Kidney (tissue), 14 donors: ENCODE measurements around the gene GPX2. TPM values are rescaled to one million over a fixed set of nuclear protein-coding genes. Genes with fewer than 3 reads are reported as not detected.

ENCODE experiments used
- DNase-seq, 5 donors: peaks; one replicate each; pipeline ENCODE4 v3.0.0-alpha.2; 2013 to 2020
- FAIRE-seq: peaks from 2 replicates; lab custom pipeline; 2012; peaks lifted over from hg19 to GRCh38; lab: Jason Lieb, UNC
- H3K27ac ChIP-seq, 2 donors: one replicate each; pipeline ENCODE4 v1.7.0; 2013; ENCODE audit warnings: low read depth in 2 of 2, low read length in 2 of 2, inconsistent platforms in 1 of 2
- H3K27me3 ChIP-seq: one replicate; pipeline ENCODE4 v1.7.1; 2013; ENCODE audit warnings: low read length, inconsistent platforms; ENCODE audit not compliant: control insufficient read depth, insufficient read depth
- H3K36me3 ChIP-seq, 3 donors: one replicate each; pipeline versions ENCODE4 v1.7.0 to v1.7.1; 2013; ENCODE audit warnings: low read length in 3 of 3, control low read depth in 1 of 3, inconsistent platforms in 1 of 3; ENCODE audit not compliant: insufficient read depth in 3 of 3, control insufficient read depth in 2 of 3
- H3K4me1 ChIP-seq, 3 donors: one replicate each; pipeline versions ENCODE4 v1.7.0 to v1.7.1; 2013; ENCODE audit warnings: low read length in 3 of 3, inconsistent platforms in 1 of 3, low read depth in 1 of 3; ENCODE audit not compliant: control insufficient read depth in 2 of 3, insufficient read depth in 2 of 3
- H3K4me3 ChIP-seq, 3 donors: one replicate each; pipeline versions ENCODE4 v1.7.0 to v1.8.1; 2013; ENCODE audit warnings: low read length in 3 of 3, control low read depth in 1 of 3, inconsistent platforms in 1 of 3
- H3K9ac ChIP-seq, 3 donors: one replicate each; pipeline versions ENCODE4 v1.7.0 to v1.7.1; 2013; ENCODE audit warnings: low read length in 3 of 3, control low read depth in 1 of 3, inconsistent platforms in 1 of 3
- H3K9me3 ChIP-seq, 3 donors: one replicate each; pipeline versions ENCODE4 v1.7.0 to v1.7.1; 2013; ENCODE audit warnings: low read length in 3 of 3, control low read depth in 1 of 3, inconsistent platforms in 1 of 3; ENCODE audit not compliant: control insufficient read depth in 2 of 3, insufficient read depth in 1 of 3
- CTCF ChIP-seq: IDR thresholded peaks from 3 replicates; pipeline ENCODE4 v1.5.1; 2012; ENCODE audit warnings: mild to moderate bottlenecking, moderate library complexity, borderline replicate concordance; ENCODE audit not compliant: insufficient read depth; ENCODE audit errors: extremely low read depth
- intact Hi-C: fragments of 100-400 bp; cut with DNase I; formaldehyde crosslinking; loops from one replicate; pipeline ENCODE4 v1.11.1; 2022
- polyA plus RNA-seq: library from polyadenylated mRNA; stranded (reverse); fragments of 350-450 nt; fragmentation: Illumina TruSeq; extraction: RNeasy Lipid Tissue Mini Kit (QIAGEN cat#74804); gene quantifications from one replicate; pipeline ENCODE4 v1.2.3, GENCODE V29; 2014; ENCODE audit warnings: low read depth, low replicate concordance; ENCODE audit not compliant: insufficient read depth
- total RNA-seq: library from RNA; stranded (reverse); fragmentation: NEBNext Ultra II Directional; extraction: Animal tissue kit (Norgen Biotek cat#: 25700); gene quantifications from one replicate; pipeline ENCODE4 v1.2.1, GENCODE V29; 2021
- donor health status: control.
- donor health status: control.
- donor health status: control.
- donor health status: control.
- donor health status: control.
- donor health status: DM: yes; HTN: yes; CAD: no.
- donor health status: Normal renal cell carcinoma (clear cell type).

GPX2 gene
- total and polyA plus RNA-seq, 2 donors from 2014 or later: 8.4 to 60.0 TPM

GRCh38 chr14:64928239-64929013 is 14.1 kb downstream of the GPX2 start:
- H3K9ac ChIP-seq: no peak overlapping the region
- H3K4me1 ChIP-seq: no peaks in the 10 kb centered on the region
- H3K4me3 ChIP-seq: no peak overlapping the region
- H3K27me3 ChIP-seq: no peaks in the 10 kb centered on the region
- H3K27ac ChIP-seq: no peak overlapping the region
- peaks cover 6 to 34% (median 32%) of the 10 kb centered on the region in 3 donors for H3K36me3 ChIP-seq
- H3K9me3 ChIP-seq: no peaks in the 10 kb centered on the region
- FAIRE-seq: no peak
- no peak for DNase-seq
- TF ChIP-seq CTCF: no peak
- intact Hi-C loops: no loop called here

- no peak overlapping the region for H3K27ac ChIP-seq
- FAIRE-seq (no peak), DNase-seq (no peak)
- H3K27me3 ChIP-seq: no peaks in the 10 kb centered on the region
- no peak for TF ChIP-seq CTCF
- H3K36me3 ChIP-seq: peaks cover 4 to 27% (median 26%) of the 10 kb centered on the region in 3 donors
- H3K4me1 ChIP-seq: no peaks in the 10 kb centered on the region
- no peak overlapping the region for H3K4me3 ChIP-seq
- intact Hi-C loops: no loop called here
- H3K9me3 ChIP-seq: no peaks in the 10 kb centered on the region
- H3K9ac ChIP-seq: no peak overlapping the region
Measured at GRCh38 chr14:64927031-64927430, 15.5 kb downstream of the GPX2 start.

GRCh38 chr14:64926398-64926995 is 16.0 kb downstream of the GPX2 start:
- no peak for TF ChIP-seq CTCF
- Histone ChIP-seq H3K9me3 (no peaks in the 10 kb centered on the region), H3K4me3 (no peak overlapping the region), H3K27ac (no peak overlapping the region), H3K4me1 (no peaks in the 10 kb centered on the region), H3K9ac (no peak overlapping the region), H3K27me3 (no peaks in the 10 kb centered on the region), H3K36me3 (peaks cover 4 to 27% (median 22%) of the 10 kb centered on the region in 3 donors)
- FAIRE-seq (no peak), DNase-seq (no peak)
- intact Hi-C loops: no loop called here
